ENCODE results near the gene KIAA0040. TPM values are rescaled to one million over a fixed set of nuclear protein-coding genes. Genes with fewer than 3 reads are reported as not detected.

Gene KIAA0040
- total and polyA plus RNA-seq, 10 of the 15 experiments (the other 5 are each of a cell fraction or from before 2014, with no cell fraction given), result 7.6 to 47.7 (median 23.5) TPM

GRCh38 chr1:175204330-175204729, 11.8 kb upstream of the KIAA0040 start:
- ChIA-PET POLR2A (interaction anchor here (1.1 to 1.8 kb wide), 3 partner anchors 10 to 18 kb away, joined by 3 to 11 read pairs (median 4); no protein-coding TSS in a partner anchor), RAD21 (ENCODE audit: unreplicated experiment) (interaction anchor here (0.7 to 3.2 kb wide), 12 partner anchors 9 to 114 kb away, joined by 3 to 20 read pairs (median 4); no protein-coding TSS in a partner anchor)

More at GRCh38 chr1:175204330-175204729, 11.8 kb upstream of the KIAA0040 start:
- Histone ChIP-seq H3K9ac (ENCODE audit: control insufficient read depth, insufficient read depth, low read length) (no peak overlapping the region), H3K4me1 (ENCODE audit: control insufficient read depth, insufficient read depth, low read length) (peaks cover 25% of the 10 kb centered on the region), H3K9me3 (replicated peaks; ENCODE audit: control insufficient read depth, insufficient read depth, low read length) (no peaks in the 10 kb centered on the region), H3K27ac (ENCODE audit: control insufficient read depth, insufficient read depth) (peak overlapping the region; percentile 37), H3K4me3 (no peak overlapping the region), H2AFZ (ENCODE audit: control insufficient read depth, low read depth, low read length) (peak overlapping the region; percentile 50), H4K20me1 (ENCODE audit: control insufficient read depth, insufficient read depth) (no peaks in the 10 kb centered on the region), H3K4me2 (ENCODE audit: control insufficient read depth, insufficient read depth) (peak overlapping the region; percentile 33; the same call in 1 of the 2 replicates), H3K27me3 (replicated peaks in 1 of 2; ENCODE audit: control insufficient read depth in 2 of 2, insufficient read depth in 2 of 2, low read length in 1 of 2) (no peaks in the 10 kb centered on the region), H3K79me2 (ENCODE audit: control insufficient read depth, insufficient read depth, low read length) (no peaks in the 10 kb centered on the region), H3K36me3 (ENCODE audit: control insufficient read depth in 2 of 2, insufficient read depth in 2 of 2, low read length in 1 of 2) (no peaks in the 10 kb centered on the region)
- intact Hi-C loops (cut with micrococcal nuclease; ENCODE audit: unreplicated experiment) (no loop called here), in situ Hi-C loops (cut with MboI) (no loop called here)
- no TSS peak for BruUV-seq (replicated peaks)
- peak; percentile 88 for ATAC-seq
- no peak for DNase-seq (ENCODE audit: low read depth, low spot score)
- ChIA-PET SMC1A (ENCODE audit: uncharacterized antibody, unreplicated experiment) (interaction anchor here (0.6 to 2.9 kb wide), 12 partner anchors 9 to 114 kb away, joined by 3 to 25 read pairs (median 8); no protein-coding TSS in a partner anchor), CTCF (interaction anchor here (0.8 to 2.5 kb wide), 10 partner anchors 10 to 60 kb away, joined by 3 to 15 read pairs (median 4); no protein-coding TSS in a partner anchor)
- FAIRE-seq, result peak; percentile 89
- 0% methylated on average over 2 of the region's 2 CpGs for WGBS (ENCODE audit: insufficient coverage, insufficient replicate concordance, low lambda C conversion rate, missing lambda C conversion rate)
- 0 out of 2 replicates have a peak, but pooled peaks have one; percentile 25 for TF ChIP-seq EED (IDR thresholded peaks at IDR 0.05; ENCODE audit: low read depth)
- peak; percentile 33; the same call in 1 of the 2 replicates for TF ChIP-seq PAX5 (IDR thresholded peaks at IDR 0.05; ENCODE audit: borderline replicate concordance, low read depth, low read length)
- peak in 1 of 2 experiments; percentile 14; a peak in 2 of 4 replicates for TF ChIP-seq ETV6 (conservative IDR thresholded peaks at IDR 0.05 in 1 of 2, IDR thresholded peaks at IDR 0.05 in 1 of 2; ENCODE audit: borderline replicate concordance in 1 of 2, low read depth in 1 of 2)
- TF ChIP-seq RUNX3 (IDR thresholded peaks at IDR 0.05; ENCODE audit: low read length), result no peak
- peak; percentile 26 for TF ChIP-seq BCL3 (IDR thresholded peaks at IDR 0.05; ENCODE audit: borderline replicate concordance, insufficient read depth, low read depth, low read length, poor library complexity, severe bottlenecking)
- peak; percentile 35; the same call in 1 of the 2 replicates for TF ChIP-seq MTA2 (IDR thresholded peaks at IDR 0.05; ENCODE audit: low read depth)
- no peak for TF ChIP-seq CBX5 (IDR thresholded peaks at IDR 0.05; ENCODE audit: low read depth)
